ENCODE results near the gene RFWD3.

DNA sequence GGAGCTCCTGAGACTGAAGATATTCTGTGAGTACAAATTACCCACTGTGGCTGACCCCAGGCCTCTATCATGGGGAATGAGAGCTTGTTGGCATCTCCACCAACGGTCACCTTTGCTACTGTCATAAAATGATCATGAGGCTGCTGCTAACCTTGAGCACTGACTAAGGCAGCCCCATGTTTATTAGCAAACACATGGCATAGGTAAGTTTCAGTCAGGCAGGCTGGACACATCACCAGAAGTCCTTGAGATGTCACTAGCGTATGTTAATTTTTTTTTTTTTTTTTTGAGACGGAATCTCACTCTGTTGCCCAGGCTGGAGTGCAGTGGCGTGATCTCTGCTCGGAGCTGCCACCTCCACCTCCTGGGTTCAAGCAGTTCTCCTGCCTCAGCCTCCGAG lies 58.3 kb downstream of the RFWD3 start:
- TF ChIP-seq YY1 (IDR thresholded peaks at IDR 0.05; ENCODE audit: insufficient read depth, insufficient read length) (no peak), SUZ12 (IDR thresholded peaks at IDR 0.05; ENCODE audit: extremely low read depth, insufficient read depth, insufficient read length) (no peak), ZNF274 (IDR thresholded peaks at IDR 0.05; ENCODE audit: low read depth, low read length) (no peak)
